NCI-H748 (cell line): Measurements from ENCODE around the gene KLRB1.
A peak's percentile ranks its signal among the peaks of the same experiment; 100 is the strongest.
"Not testable (repeated sequence)": the region's sequence is repeated elsewhere in the genome, so short reads cannot be mapped to it uniquely, and the experiment has no call there.

Experiments
- DNase-seq: peaks from one replicate; lab custom pipeline; 2025; ENCODE audit not compliant: unreplicated experiment; lab: John Stamatoyannopoulos, UW

The KLRB1 gene

DNA sequence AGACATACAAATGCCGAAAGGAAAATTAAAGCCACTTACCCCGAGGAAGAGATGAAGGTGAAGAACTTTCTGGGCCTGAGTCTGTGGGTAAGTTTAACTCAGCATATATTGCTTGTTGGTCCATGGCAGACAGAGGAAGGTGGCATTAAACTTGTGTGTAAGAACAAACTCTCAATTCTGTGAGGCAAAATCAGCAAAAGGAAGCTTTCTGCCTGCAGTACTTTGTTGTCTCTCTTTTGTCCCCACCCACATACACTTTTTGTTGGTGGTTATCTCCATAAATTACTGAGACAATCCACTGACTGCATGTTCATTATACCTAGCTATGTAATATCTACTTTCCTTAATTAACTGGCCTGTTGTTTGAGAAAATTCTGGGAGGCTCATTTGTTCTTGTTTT is at the start of gene KLRB1:
TSS of gene KLRB1 (minus strand) at position 201 of the 400 bp plus-strand sequence. CDS start at position 124, 77 bp downstream.
- DNase-seq, result no peak

DNA sequence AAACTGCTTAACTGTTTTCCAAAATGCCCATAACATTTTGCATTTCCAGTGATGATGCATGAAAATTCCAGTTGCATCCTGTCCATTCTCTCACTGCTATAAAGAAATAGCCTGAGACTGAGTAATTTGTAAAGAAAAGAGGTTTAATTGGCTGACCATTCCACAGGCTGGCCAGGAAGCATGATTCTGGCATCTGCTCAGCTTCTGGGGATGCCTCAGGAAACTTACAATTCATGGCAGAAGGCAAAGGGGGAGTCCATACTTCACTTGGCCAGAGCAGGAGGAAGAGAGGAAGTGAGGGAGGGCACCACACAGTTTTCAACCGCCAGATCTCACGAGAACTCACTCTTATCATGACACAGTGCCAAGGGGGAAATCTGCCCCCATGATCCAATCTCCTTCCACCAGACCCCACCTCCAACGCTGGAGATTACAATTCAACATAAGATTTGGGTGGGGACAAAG is 43.6 kb upstream of the KLRB1 start:
- DNase-seq, result no peak

- DNase-seq, result no peak
These were observed 42.4 kb upstream of the KLRB1 start for GRCh38 chr12:9650151-9650576.

- no peak for DNase-seq
These were observed 41.8 kb upstream of the KLRB1 start for GRCh38 chr12:9649532-9649940.

GRCh38 chr12:9648701-9649531 is 41.2 kb upstream of the KLRB1 start:
- DNase-seq, result peak; percentile 33

- peak; percentile 87 for DNase-seq
These were observed 40.3 kb upstream of the KLRB1 start for GRCh38 chr12:9647825-9648700.

DNA sequence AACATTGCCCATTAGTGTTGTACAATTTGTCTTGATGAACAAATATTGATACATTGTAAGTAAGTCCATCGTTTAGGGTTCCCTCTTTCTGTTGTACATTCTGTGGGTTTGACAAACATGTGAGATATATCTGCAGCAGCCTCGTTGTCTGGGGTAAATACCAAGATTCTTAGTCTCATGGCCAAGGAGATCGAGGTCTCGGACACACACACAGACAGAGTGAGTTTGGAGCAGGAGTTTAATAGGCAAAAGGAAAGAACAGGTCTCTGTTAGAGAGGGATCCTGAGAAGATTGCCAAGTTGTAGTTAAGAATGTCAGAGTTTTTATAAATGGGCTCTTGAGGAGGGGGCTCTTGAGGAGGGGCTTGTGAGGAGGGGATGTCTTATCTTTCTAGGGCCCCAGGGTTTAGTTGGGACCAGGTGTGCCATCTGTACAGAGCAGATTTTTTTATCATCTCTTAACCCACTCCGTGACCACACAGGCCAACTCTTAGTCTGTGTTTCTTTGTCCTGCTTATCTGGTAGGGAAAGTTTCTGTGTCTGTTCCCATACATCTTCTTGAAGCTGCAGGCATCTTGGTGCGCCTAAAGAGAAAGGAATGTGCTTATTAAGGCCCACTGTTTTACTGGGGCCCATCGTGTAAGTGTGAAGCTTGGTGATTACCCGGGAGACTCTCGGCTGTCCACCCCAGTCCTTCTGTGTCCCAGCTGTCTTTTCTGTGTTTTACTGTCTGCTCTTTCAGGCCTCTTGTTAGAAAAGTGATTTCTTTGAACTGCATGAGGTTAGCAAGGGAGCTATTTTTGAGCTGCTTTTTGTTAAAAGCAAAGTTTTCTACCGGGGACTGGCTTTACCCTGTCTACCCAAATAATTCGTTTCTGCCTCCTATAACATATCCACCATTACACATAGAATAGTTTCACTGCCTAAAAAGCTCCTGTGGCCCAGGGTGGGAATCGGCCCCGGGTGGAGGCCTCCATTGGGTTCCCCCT is 39.4 kb upstream of the KLRB1 start:
- no peak for DNase-seq

DNA sequence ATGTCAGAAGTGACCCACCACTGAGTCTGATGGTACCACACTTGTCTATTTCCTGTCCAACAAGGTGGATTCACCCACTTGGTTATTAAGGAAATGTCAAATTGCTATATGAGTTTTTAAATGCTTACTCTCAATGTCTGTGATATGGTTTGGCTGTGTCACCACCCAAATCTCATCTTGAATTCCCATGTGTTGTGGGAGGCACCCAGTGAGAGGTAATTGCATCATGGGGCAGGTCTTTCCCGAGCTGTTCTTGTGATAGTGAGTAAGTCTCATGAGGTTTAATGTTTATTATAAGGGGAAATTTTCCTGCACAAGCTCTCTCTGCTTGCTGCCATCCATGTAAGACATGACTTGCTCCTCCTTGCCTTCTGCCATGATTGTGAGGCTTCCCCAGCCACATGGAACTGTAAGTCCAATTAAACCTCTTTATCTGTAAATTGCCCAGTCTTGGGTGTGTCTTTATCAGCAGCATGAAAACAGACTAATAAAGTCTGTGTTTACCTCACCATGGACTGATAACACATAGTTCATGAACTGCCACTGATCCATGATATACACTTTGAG is 37.4 kb upstream of the KLRB1 start:
- not testable (repeated sequence) for DNase-seq

- no peak for DNase-seq
These were observed 35.5 kb upstream of the KLRB1 start for GRCh38 chr12:9643266-9643660.

DNA sequence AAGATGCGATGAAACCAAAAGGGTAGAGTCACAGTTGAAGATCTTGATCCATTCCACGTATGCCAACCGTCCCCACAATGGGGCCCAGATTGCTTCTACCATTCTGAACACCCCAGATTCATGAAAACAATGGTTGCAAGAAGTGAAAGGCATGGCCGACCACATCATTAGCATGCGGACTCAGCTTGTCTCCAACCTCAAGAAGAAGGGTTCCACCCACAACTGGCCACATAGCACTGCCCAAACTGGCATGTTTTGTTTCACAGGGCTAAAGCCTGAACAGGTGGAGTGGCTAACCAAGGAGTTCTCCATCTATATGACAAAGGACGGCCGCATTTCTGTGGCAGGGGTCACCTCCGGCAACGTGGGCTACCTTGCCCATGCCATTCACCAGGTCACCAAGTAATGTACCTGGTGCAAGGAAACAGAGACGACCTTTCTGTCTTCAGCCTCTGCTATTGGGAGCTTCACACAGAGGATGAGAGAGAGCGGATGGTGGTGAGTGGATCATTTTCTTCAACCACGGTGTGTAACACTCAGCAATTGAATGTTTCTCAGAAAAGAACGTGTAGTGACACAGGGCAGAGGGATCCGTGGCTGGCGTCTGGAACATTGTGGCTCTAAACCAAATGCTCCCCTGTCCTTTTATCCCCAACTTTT is 35.0 kb upstream of the KLRB1 start:
- no peak for DNase-seq

DNA sequence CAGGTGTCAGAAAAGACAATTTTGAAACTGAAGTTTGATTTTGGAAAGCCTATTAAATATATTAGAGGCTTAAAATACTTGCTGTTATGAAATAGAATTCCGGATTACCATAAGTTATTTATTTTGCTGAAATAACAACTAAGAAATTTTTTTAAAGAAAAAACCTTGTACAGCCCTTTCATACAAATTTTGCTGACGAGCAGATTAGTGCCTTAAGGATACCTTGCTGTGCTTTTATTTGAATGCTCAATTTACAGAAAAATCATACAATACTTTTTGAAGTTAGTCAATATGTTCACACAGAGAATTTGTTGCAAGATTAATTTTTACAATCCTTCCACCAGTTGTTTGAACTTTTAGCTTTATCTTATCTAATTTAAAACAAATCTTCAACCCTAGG is 32.3 kb upstream of the KLRB1 start:
- no peak for DNase-seq

DNA sequence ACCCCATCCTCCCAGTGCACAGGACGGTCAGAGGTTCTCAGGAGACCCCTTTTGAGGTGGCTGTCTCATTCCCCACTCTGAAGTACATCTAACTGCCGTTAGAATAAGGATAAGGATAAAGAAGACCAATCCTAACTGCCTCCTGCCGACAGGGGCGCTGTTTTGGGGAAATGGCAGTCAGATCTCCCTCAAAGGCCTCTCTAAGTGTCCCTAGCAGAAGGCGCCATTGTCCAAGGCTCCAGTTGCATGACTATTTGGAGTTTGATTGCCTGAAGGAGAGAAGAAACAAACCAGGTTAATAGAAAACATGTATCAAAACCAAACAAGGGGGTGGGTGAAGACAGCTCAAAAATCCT is 29.1 kb upstream of the KLRB1 start:
- no peak for DNase-seq

DNA sequence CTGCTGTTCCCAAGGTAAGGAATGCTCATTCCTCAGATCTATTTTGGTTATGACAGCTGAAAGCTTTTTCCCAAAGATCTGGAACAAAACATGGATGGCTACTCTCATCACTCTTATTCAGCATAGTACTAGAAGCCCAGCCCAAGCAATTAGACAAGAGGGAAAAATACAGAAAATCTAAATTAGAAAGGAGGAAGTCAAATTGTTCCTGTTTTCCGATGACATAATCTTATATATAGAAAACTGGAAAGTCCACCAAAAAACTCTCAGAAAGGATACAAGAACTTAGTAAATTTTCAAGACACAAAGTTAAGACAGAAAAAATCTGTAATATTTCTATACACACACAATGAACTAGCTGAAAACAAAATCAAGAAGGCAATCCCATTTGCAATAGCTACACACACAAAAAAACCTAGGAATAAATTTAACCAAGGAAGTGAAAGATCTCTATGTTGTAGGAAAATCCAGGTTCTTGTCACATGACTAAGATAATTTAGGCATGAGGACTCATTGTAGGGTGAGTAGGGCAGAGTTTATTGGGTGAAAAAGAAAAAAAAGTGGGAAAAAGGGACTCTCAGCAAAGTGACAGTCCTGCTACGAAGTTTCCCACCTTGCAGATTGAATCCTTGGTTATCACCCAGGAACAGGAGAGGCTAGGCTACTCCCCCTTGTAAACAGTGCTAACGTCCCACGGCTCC is 28.6 kb upstream of the KLRB1 start:
- no peak for DNase-seq

GRCh38 chr12:9634969-9635754 is 27.4 kb upstream of the KLRB1 start:
- no peak for DNase-seq

GRCh38 chr12:9634177-9634803 is 26.6 kb upstream of the KLRB1 start:
- peak; percentile 35 for DNase-seq

DNA sequence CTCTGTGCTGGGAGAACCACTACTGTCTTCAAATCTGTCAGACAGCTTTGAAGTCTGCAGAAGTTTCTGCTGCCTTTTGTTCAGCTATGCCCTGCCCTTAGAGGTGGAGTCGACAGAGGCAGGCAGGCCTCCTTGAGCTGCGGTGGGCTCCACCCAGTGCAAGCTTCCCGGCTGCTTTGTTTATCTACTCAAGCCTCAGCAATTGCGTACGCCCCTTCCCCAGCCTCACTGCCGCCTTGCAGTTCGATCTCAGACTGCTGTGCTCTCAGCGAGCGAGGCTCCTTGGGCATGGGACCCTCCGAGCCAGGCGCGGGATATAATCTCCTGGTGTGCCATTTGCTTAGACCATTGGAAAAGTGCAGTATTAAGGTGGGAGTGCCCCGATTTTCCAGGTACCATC is 25.1 kb upstream of the KLRB1 start:
- no peak for DNase-seq

DNA sequence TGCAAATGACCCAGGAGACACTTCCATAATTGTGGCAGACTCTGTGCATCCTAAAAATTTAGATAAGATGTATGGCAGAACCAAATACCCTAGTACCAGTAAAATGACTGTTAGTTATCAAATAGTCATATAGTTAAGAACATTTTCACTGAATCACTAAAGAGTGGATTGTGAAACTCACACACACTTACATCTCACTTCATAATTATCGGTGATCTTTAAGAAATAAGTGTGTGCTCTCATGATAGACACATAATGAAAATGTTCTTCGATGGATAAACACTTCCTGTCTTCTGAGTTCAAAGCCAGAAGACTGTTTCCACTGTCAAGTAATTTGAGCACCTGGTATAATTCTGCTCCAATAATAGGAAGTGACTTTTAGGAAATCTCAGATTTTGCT is 19.1 kb upstream of the KLRB1 start:
- no peak for DNase-seq

DNA sequence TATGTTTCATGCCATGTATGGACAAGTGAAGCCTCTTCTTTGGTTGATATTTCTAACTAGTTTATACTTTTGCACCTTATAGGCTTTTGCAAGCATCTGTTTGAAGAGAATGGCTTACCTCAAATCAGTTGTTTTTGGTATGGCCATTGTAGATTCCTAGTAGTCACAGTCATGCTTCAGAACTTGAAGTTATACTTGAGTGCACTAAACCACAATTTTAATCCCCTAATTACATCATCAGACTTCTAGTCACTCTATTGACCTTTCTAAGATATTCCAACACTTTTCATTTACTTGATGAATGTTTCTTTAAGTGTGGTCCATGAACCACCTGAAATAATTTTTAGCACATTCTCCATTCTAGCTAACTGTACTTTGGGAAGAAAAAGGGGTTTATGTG is 18.6 kb upstream of the KLRB1 start:
- DNase-seq, result no peak
